HEK293 (cell line): Measurements from ENCODE around the gene SVIP.

ENCODE experiments used
- CTCF ChIP-seq: fragments of 450-650 bp; formaldehyde crosslinking; IDR thresholded peaks from 2 replicates; pipeline ENCODE4 v1.5.1; 2016; ENCODE audit warnings: missing biosample characterization, missing genetic modification characterization
- ZNF16 ChIP-seq: fragments of 450-650 bp; formaldehyde crosslinking; IDR thresholded peaks from 2 replicates; pipeline ENCODE4 v1.5.1; 2016; ENCODE audit warnings: low read depth, missing biosample characterization, missing genetic modification characterization
- ZNF510 ChIP-seq: fragments of 450-650 bp; formaldehyde crosslinking; IDR thresholded peaks from 2 replicates; pipeline ENCODE4 v1.5.1; 2018; ENCODE audit warnings: mild to moderate bottlenecking, missing genetic modification characterization, missing biosample characterization; ENCODE audit not compliant: insufficient replicate concordance
- ZNF555 ChIP-seq: fragments of 450-650 bp; formaldehyde crosslinking; conservative IDR thresholded peaks from 2 replicates; pipeline ENCODE4 v1.5.1; 2017; ENCODE audit warnings: missing biosample characterization, mild to moderate bottlenecking, missing genetic modification characterization, inconsistent platforms
- ZNF558 ChIP-seq: fragments of 450-650 bp; formaldehyde crosslinking; IDR thresholded peaks from 2 replicates; pipeline ENCODE4 v1.5.1; 2016; ENCODE audit warnings: missing biosample characterization, missing genetic modification characterization

GRCh38 chr11:22846726-22847125 lies 17.1 kb upstream of the SVIP start:
- TF ChIP-seq ZNF555 (tag by site-specific recombination) (no peak), CTCF (tag by site-specific recombination) (no peak), ZNF558 (tag by site-specific recombination) (no peak), ZNF16 (tag by site-specific recombination) (no peak), ZNF510 (tag by site-specific recombination) (no peak)
